ENCODE results near the gene STX1B.
"Not testable (repeated sequence)": the region's sequence is repeated elsewhere in the genome, so short reads cannot be mapped to it uniquely, and the experiment has no call there.

STX1B gene

DNA sequence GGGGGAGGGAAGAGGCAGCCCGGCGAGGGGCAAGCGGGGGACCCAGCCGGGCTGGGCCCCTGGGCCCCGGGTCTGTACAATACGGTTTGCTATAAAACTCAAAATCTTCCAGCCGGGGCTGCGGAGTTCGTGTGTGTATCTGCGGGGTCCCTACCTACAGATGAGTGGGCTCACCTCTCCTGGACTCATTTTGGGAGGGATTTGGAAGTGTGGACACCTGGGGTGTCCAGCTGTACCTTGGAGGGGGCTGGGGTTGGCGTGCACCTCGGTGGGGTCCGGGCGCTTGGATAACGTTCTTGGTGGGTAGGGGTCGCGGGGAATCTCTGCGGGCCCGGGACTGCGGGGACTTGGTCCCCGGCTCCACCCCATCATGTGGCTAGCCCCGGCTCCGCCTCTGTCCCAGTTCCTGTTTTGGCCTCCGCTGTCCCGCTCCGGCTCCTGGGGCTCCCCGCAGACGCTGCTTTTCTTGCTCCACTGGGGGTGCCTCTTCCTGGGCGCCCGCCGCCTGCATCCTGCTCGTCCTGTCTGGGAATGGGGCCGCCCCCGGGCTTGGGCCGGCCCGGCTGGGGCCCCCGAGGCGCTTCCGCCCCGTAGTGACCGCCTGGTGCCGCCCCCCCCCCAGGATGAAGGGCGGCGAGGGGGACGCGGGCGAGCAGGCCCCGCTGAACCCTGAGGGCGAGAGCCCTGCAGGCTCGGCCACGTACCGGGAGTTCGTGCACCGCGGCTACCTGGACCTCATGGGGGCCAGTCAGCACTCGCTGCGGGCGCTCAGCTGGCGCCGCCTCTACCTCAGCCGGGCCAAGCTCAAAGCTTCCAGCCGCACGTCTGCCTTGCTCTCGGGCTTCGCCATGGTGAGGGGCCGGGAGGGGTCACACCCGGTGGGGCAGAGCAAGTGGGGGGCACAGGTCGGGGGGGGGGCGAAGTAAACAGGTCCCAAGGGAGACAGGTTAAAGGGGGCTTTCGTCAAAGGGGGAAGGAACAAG, 61.5 kb downstream of the STX1B start, which contains the start of gene ORAI3:
ORAI3 (plus strand) TSS at position 402 of the 983 bp plus-strand sequence; CDS start at position 624, 222 bp downstream.
- peak; percentile 38 for DNase-seq

DNA sequence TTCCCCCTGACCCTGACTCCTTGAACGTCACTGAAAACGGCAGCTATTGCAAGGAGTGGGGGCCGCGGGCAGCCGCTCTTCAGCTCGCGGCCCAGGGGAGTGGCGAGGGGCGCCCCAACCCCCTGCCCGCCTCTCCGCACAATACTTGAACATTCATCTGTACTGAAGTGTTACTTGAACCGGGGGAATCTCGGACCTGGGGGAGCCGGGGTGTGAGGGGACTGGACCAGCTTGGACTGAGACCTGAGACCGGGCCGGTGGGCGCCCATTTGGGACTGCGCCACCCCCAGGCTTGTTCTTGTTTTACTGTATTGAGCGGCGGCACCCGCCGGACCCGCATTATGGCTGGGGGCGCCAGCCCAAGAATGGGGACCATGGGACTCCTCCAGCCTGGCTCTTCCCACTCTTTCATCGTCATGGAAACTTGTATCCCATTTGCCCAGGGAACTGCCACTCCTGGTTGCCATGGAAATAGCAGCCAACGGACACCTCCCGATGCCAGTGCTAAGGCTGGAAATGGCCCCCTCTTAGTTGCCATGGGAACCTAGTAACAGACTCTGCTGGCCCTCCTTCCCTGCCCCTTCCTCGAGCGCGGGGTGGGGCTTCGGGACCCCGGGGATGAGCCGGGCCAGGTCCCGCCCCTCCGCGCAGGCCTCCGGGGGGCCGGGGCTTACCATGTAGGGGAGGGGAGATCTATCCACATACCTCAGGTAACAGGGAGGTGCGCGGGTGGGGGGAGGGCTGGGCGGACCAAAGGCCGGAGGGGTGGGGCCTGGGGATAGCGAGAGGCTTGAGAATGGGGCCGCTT, 62.4 kb downstream of the STX1B start:
- no peak for DNase-seq

DNA sequence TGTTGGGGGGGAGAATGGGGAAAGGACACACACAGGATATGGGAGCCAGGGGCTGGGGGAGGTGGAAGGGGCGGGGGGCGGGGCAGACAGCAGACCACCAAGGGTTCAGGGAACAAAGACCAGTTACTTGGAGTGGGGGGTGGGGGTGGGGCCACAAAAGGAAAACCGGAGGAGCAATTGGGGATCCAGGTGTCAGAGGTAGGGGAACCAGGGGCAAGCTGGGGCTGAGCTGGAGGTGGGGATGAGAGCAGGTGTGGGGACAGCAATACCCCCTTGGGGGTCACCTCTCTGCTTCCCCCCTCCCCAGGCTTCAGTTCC, 62.9 kb downstream of the STX1B start:
- no peak for DNase-seq

DNA sequence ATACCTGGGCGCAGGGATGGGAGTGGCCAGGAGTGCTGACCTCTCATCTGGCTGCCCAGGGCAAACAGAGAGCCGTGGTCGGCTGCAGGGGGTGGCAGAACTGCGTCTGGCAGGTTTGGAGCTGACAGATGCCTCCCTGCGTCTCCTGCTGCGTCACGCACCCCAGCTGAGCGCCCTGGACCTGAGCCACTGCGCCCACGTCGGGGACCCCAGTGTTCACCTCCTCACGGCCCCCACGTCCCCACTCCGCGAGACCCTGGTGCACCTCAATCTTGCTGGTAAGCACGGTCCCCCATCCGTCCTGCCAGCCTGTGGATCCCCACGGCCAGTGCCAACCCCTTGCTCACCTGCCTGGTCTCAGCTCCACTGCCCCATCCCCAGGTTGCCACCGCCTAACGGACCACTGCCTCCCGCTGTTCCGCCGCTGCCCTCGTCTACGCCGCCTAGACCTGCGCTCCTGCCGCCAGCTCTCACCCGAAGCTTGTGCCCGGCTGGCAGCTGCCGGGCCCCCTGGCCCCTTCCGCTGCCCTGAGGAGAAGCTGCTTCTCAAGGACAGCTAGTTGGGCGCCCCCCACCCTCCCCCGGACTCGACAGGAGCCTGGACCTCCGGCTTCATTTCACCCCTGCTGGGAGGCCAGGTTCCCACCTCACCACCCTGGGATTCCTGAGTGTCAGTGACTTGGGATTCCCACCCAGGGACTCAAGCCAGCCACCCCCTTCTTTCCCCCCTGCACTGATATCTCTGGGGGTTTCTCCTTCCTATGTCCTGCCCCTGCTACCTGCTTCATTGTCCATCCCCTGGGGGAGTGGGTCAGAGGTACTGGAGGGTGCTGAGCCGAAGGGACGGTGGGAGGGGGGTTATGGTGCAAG, 63.5 kb downstream of the STX1B start:
- no peak for DNase-seq

DNA sequence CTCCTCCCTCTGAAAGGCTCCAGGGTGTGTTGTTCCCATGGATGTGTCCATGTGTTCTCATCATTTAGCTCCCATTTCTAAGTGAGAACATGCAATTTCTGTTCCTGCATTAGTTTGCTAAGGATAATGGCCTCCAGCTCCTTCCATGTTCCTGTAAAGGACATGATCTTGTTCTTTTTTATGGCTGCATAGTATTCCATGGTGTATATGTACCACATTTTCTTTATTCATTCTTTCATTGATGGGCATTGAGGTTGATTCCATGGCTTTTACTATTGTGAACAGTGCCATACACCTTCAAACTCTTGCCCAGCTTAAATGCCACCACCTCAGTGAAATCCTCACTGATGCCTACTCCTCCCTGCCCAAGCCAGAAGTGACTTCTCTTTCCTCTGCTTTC, 66.1 kb downstream of the STX1B start:
- no peak for DNase-seq

DNA sequence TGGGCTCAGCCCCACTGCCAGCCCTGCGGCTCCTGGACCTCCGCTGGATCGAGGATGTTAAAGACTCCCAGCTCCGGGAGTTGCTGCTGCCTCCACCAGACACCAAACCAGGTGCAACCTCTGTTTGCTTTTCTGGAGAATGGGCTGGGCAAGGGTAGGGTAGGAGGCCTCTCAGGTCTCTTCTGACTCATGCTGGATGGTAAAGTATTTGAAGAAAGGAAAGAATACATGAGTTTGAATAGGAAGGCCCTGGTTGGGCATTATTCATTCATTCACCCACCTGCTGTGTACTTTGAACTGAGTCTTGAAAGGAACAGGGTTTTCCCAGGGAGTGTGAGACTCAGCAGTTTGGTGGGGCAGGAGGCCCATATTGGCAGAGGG, 68.0 kb downstream of the STX1B start:
- no peak for DNase-seq

DNA sequence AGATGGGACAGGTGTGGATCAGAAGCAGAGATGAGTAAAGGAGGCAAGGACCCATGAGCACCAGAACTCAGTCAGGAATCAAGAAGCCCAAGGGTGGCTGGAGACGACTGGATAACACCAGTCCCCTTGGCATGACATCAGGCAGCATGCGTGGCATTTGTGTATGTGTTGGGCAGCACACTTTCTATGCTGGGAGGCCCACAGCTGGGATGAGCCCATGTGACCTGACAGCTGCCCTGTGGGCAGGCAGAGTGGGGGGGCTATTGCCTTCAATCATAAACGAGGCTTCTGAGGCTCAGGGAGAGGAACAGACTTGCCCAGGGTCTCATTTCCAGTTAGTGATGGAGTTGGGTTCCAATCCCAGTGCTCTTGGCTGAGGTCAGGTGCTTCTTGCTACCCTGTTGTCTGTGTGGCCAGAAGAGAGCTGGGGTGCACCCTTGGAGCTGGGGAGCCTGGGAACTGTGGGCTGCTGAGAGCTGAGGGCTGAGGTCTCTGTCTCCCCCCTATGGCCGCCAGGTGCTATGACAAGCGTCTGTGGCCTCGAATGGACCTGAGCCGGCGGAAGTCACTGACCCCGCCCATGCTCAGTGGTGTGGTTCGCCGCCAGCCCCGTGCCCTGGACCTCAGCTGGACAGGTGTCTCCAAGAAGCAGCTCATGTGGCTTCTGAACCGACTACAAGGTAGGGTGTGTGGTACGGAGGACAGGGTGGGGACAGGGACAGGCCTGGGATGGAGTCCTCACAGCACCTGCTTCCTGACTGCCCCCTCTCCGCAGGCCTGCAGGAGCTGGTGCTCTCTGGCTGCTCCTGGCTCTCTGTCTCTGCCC, 68.6 kb downstream of the STX1B start:
- peak; percentile 62 for DNase-seq

DNA sequence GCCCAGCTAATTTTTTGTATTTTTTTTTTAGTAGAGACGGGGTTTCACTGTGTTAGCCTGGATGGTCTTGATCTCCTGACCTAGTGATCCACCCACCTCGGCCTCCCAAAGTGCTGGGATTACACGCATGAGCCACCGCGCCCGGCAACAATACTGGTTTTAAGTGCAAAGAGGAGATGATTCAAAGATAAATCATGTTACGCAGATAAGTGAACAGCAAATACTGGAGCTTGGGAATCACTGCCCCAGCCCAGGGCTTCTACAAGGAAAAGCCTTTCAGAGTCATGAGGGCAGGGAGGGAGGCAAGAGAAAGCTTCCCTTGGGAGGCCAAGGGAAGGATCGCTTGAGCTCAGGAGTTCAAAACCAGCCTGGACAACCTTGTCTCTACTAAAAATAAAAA, 70.9 kb downstream of the STX1B start:
- not testable (repeated sequence) for DNase-seq
